GM23248 (cell line): ENCODE measurements around the gene C2orf72. TPM values are rescaled to one million over a fixed set of nuclear protein-coding genes. Genes with fewer than 3 reads are reported as not detected.

Source experiments
- DNase-seq: peaks from one replicate; pipeline ENCODE4 v3.0.0-alpha.2; 2015
- H2AFZ ChIP-seq: fragments of 200-600 bp; sonication (generic); 2 replicates; pipeline ENCODE4 v1.6.1; 2016; ENCODE audit warnings: antibody characterized with exemption
- H3F3A ChIP-seq: fragments of 200-600 bp; sonication (generic); 2 replicates; pipeline ENCODE4 v1.6.1; 2016; ENCODE audit warnings: mild to moderate bottlenecking, antibody characterized with exemption, mixed run types; ENCODE audit not compliant: insufficient read depth
- H3K27ac ChIP-seq: fragments of 200-600 bp; sonication (generic); 2 replicates; pipeline ENCODE4 v1.5.1; 2016; ENCODE audit warnings: mild to moderate bottlenecking
- H3K27me3 ChIP-seq: fragments of 200-600 bp; sonication (generic); replicated peaks from 2 replicates; pipeline ENCODE4 v1.6.1; 2016; ENCODE audit warnings: mild to moderate bottlenecking; ENCODE audit not compliant: insufficient read depth
- H3K36me3 ChIP-seq: fragments of 200-600 bp; sonication (generic); 2 replicates; pipeline ENCODE4 v1.6.1; 2016; ENCODE audit warnings: low read depth, mild to moderate bottlenecking
- H3K4me1 ChIP-seq: fragments of 200-600 bp; sonication (generic); 2 replicates; pipeline ENCODE4 v1.6.1; 2016; ENCODE audit warnings: mild to moderate bottlenecking; ENCODE audit not compliant: insufficient read depth
- H3K4me2 ChIP-seq: fragments of 200-600 bp; sonication (generic); one replicate; pipeline ENCODE4 v1.6.1; 2016; ENCODE audit warnings: mild to moderate bottlenecking; ENCODE audit not compliant: unreplicated experiment
- H3K4me3 ChIP-seq: fragments of 200-600 bp; sonication (generic); 2 replicates; pipeline ENCODE4 v1.5.1; 2016; ENCODE audit warnings: mild to moderate bottlenecking
- H3K79me2 ChIP-seq: fragments of 200-600 bp; sonication (generic); 2 replicates; pipeline ENCODE4 v1.6.1; 2016; ENCODE audit warnings: mild to moderate bottlenecking; ENCODE audit not compliant: insufficient read depth
- H3K9ac ChIP-seq: fragments of 200-600 bp; sonication (generic); 2 replicates; pipeline ENCODE4 v1.6.1; 2016; ENCODE audit warnings: mild to moderate bottlenecking
- H3K9me2 ChIP-seq: fragments of 200-600 bp; sonication (generic); 2 replicates; pipeline ENCODE4 v1.6.1; 2016; ENCODE audit warnings: mixed run types, mild to moderate bottlenecking, moderate library complexity; ENCODE audit not compliant: insufficient read depth
- H3K9me3 ChIP-seq: fragments of 200-600 bp; sonication (generic); one replicate; pipeline ENCODE4 v1.6.1; 2017; ENCODE audit warnings: low read depth
- H4K20me1 ChIP-seq: fragments of 200-600 bp; sonication (generic); 2 replicates; pipeline ENCODE4 v1.6.0; 2016; ENCODE audit not compliant: insufficient read depth
- EZH2 ChIP-seq: fragments of 200-600 bp; sonication (generic); IDR thresholded peaks from 2 replicates; pipeline ENCODE4 v1.6.1; 2018; ENCODE audit warnings: antibody characterized with exemption, mild to moderate bottlenecking; ENCODE audit not compliant: insufficient read depth, poor library complexity, severe bottlenecking
- EZH2phosphoT487 ChIP-seq: fragments of 200-600 bp; sonication (generic); IDR thresholded peaks from 2 replicates; pipeline ENCODE4 v1.6.1; 2018; ENCODE audit warnings: antibody characterized with exemption, moderate library complexity, mild to moderate bottlenecking, low read depth; ENCODE audit not compliant: insufficient read depth
- WGBS, 2 experiments: methylation state at CpG; one replicate each; pipeline ENCODE4 v1.1.6; 2015 to 2017; ENCODE audit warnings: low lambda C conversion rate in 2 of 2, low coverage in 1 of 2; ENCODE audit errors: missing lambda C conversion rate in 2 of 2; 5-methylcytosine and 5-hydroxymethylcytosine counted together
- in situ Hi-C: fragments of 300-500 bp; cut with MboI; formaldehyde crosslinking; loops from 2 replicates; pipeline ENCODE4 v1.15.0; 2020
- polyA plus RNA-seq: library from polyadenylated mRNA; unstranded; fragments of >200 nt; fragmentation: Nextera tagmentation; extraction: Ambion mirVana; gene quantifications from 2 replicates; pipeline ENCODE4 v1.2.1, GENCODE V29; 2016
- total RNA-seq: library from RNA; depleted of rRNA; stranded (reverse); fragments of >200 nt; shearing (Covaris generic); gene quantifications from 2 replicates; pipeline ENCODE4 v1.2.3, GENCODE V29; 2014

The C2orf72 gene
- total and polyA plus RNA-seq, 2 experiments from 2014 or later = 0.11 TPM; not detected in 1

DNA sequence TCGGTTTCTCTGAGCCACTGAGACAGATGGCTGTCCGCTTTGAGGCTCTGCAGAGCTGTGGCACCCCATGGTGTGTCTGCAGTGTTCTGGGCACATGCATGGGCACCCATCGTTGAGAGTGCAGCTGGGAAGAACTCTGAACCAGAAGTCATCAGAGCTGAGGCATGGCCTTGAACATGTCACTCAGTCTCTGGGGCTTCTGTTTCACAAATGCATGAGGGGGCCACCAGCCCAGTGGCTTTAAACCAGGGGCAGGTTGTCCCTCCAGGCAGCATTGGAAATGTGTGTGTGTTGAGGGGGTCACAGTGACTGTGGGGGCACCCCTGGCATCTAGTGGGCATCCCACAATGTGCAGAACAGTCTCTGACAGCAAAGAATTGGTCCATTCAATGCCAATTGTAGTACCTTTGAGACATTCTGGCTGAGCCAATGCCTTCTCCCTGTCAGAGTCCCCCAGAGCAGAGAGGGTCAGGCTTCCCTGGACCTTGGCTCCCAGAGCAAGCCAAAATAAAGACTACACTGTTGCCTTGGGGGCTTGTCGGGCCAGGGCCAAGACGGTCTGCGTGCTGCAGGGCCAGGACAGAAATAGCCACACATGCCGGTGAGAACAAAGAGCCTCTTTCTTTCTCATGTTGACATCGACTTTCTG, 10.1 kb downstream of the C2orf72 start:
- Histone ChIP-seq H3K9ac (no peak overlapping the region), H3K79me2 (no peaks in the 10 kb centered on the region), H3K27ac (no peak overlapping the region), H3K36me3 (no peaks in the 10 kb centered on the region), H4K20me1 (no peaks in the 10 kb centered on the region), H3K27me3 (peaks cover 5% of the 10 kb centered on the region; the same call in 1 of the 2 replicates), H3K4me2 (no peak overlapping the region), H3F3A (no peaks in the 10 kb centered on the region), H3K9me2 (no peaks in the 10 kb centered on the region), H2AFZ (no peak overlapping the region), H3K9me3 (no peaks in the 10 kb centered on the region), H3K4me3 (no peak overlapping the region), H3K4me1 (no peaks in the 10 kb centered on the region)
- no peak for TF ChIP-seq EZH2phosphoT487
- TF ChIP-seq EZH2 = no peak
- in situ Hi-C loops = no loop called here
- WGBS, 2 experiments = 54 to 63% methylated on average over 7 to 8 of the region's 8 CpGs
- no peak for DNase-seq

DNA sequence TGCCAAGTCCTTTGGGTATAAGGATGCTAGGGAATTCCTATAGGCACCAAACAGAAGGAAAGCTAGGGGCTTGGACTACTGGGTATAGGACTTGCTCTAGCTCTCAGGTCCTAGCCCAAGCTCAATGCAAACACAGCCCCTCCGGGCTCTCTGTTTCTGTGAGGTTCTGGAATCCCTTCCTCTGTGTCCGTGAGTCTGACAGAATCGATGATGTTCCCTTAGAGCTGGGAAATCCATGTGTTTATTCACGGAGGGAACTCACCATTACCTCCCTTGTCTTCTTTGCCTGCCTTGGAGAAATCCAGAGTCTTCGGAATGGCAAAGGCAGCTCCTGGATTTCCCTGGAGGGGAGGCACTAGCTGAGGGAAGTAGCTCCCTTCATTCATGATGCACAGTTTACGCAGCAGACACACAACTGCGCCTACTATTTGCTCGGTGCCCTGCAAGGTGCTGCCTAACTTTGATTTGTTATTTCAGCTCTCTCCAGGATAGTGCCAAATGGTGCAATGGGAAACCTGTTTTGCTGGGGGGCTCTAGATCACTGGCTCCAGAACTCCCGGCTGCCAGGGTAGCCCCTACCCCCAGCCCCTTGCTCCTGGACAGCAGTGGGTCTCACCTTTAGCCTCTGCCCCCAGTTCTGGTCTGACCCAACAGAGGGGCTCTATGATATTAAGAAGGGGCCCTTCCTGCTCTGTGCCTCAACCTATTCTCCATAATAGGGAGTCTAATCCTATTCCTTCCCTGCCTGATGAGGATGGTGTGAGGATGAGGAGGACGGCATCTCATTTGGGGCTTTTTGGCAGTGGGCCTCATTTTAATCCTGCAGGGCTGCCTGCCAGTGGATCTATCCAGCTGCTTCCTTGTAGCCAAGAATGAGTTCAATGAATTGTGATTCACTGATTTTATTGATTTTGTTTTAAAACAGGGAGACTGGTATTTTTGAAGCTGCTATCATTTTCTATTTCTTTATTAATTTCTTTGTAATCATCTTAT, 10.9 kb downstream of the C2orf72 start:
- no peaks in the 10 kb centered on the region for H3K4me1 ChIP-seq
- H3K79me2 ChIP-seq = no peaks in the 10 kb centered on the region
- H2AFZ ChIP-seq = no peak overlapping the region
- DNase-seq = no peak
- H3K9me3 ChIP-seq = no peaks in the 10 kb centered on the region
- no peak for TF ChIP-seq EZH2
- no peak for TF ChIP-seq EZH2phosphoT487
- H3K9ac ChIP-seq = no peak overlapping the region
- no peaks in the 10 kb centered on the region for H3K36me3 ChIP-seq
- no peak overlapping the region for H3K27ac ChIP-seq
- peaks cover 5% of the 10 kb centered on the region; the same call in 1 of the 2 replicates for H3K27me3 ChIP-seq
- H3K4me2 ChIP-seq = no peak overlapping the region
- H3K4me3 ChIP-seq = no peak overlapping the region
- WGBS, 2 experiments = 41 to 46% methylated on average over 10 of the region's 10 CpGs
- H3F3A ChIP-seq = no peaks in the 10 kb centered on the region
- in situ Hi-C loops = no loop called here
- no peaks in the 10 kb centered on the region for H4K20me1 ChIP-seq
- no peaks in the 10 kb centered on the region for H3K9me2 ChIP-seq

DNA sequence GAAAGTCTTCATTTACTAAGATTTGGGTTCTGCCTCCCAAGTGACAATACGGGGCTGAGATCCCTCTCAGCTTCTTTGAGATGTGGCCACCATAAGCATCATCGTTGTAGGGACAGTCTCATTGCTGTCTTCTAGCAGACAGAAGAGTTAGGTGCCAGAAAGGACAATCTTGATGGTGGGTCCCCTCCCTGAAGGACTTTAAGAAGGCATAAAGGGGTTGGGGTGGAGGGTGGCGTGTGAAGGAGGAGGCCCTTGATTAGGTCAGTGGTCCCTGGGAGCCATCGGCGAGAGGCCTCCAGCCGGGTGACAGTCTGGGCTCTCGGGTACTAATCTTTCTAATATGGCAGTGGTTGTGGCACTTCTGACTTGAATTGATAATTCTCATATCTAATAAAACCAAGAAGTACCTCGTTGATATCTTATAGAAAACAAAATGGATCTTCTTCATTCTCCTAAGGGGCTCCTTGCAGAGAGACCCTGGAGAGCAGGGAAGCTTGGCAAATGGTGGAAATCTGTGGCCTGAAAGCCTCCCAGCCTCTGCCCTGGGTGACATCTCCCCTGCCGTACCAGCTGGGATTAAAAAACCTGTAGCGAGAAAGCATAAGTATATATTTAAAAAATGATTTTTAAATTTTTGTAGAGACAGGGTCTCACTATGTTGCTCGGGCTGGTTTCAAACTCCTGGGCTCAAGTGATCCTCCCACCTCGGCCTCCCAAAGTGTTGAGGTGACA, 12.1 kb downstream of the C2orf72 start:
- H3K9ac ChIP-seq = no peak overlapping the region
- no peak for TF ChIP-seq EZH2phosphoT487
- no peak for TF ChIP-seq EZH2
- 58 to 65% methylated on average over 12 of the region's 12 CpGs for WGBS, 2 experiments
- no peaks in the 10 kb centered on the region; the same call in 1 of the 2 replicates for H3K27me3 ChIP-seq
- H3K4me3 ChIP-seq = no peak overlapping the region
- no peak overlapping the region for H2AFZ ChIP-seq
- H3K79me2 ChIP-seq = no peaks in the 10 kb centered on the region
- no peak overlapping the region for H3K27ac ChIP-seq
- H3K4me1 ChIP-seq = no peaks in the 10 kb centered on the region
- H3K4me2 ChIP-seq = no peak overlapping the region
- no peaks in the 10 kb centered on the region for H3K9me3 ChIP-seq
- in situ Hi-C loops = no loop called here
- no peaks in the 10 kb centered on the region for H3F3A ChIP-seq
- no peaks in the 10 kb centered on the region for H4K20me1 ChIP-seq
- H3K36me3 ChIP-seq = no peaks in the 10 kb centered on the region
- H3K9me2 ChIP-seq = no peaks in the 10 kb centered on the region
- no peak for DNase-seq
